HTERT RPE-1 (cell line): ENCODE results near the gene CSF3R.

ENCODE experiments used
- in situ Hi-C: fragments of 300-500 bp; cut with MboI; formaldehyde crosslinking; loops from 4 replicates; pipeline ENCODE4 v1.14.3; 2020; ENCODE audit warnings: low sequenced_read_pairs

The CSF3R gene

DNA sequence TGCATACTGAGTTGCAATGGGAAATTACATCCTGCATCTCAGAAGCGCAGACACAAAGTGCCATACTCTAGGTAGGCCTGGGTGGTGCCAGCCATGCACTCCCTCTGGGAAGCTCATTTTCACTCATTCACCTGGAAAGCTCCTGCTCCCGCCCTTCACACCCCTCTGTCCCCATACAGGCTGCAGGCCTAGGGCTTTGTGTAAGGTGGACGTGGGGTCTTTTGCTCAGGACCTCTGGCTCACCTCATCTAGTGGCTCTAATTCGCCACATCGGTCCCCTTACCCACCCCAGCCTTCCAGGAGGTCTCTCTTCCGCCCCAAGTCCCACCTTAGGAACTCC is 19.3 kb downstream of the CSF3R start:
- in situ Hi-C loops, result no loop called here

DNA sequence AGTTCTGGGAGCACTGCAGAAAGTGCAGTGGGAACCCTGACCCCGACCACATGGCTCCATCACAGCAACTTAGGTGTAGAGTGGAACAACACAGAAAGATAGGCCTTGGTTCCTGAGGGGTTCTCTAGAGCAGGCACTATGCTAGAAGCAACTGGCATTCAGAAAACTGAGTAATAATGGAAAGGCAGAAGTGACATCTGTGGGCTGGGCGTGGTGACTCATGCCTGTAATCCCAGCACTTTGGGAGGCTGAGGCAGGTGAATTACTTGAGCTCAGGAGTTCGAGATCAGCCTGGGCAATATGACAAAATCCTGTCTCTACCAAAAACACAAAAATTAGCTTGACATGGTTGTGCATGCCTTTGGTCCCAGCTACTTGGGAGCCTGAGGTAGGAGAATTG is 23.8 kb downstream of the CSF3R start:
- in situ Hi-C loops, result no loop called here

DNA sequence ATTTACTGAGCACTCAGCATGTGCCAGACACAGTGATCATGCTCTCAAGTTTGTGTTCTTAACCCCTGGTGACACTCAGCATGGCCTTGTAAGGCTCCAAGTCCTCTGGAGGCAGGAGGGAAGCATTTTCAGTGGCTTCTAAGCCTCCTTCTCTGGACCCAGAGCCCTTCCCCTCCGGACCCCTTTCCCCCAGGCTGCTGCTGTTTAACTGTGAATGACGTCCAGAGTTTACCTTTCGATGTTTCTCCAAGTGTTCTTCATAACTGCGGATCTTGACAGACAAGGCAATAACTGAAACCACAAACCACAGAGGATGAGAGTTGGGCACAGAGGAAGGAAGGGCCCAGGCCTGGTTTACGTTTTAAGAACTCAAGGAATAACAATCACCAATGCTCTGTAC is 25.0 kb downstream of the CSF3R start:
- in situ Hi-C loops, result no loop called here

DNA sequence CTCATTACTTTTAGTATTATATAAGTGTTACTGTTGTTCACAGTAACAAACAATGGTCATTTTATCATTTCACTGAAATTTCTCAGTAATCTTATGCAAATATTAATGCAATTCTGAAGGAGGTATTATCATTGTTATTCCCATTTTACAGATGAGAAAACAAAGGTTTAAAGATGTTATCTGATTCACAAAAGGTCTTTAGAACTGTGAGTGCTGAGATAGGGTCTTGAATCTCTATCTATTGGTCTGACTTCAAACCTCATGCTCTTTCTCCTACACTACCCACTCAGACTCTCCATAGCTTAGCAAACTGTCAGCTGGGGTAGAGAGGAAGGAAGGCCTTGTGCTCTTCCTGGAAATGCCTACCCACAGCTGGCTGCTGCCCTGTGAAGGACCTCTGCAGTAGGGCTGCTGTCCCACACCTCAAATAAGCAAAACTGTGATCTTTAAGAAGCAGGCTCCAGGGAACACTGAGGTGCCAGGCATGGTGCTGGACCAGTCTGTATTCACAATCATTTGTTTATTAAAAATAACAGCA is 26.3 kb downstream of the CSF3R start:
- in situ Hi-C loops, result no loop called here

DNA sequence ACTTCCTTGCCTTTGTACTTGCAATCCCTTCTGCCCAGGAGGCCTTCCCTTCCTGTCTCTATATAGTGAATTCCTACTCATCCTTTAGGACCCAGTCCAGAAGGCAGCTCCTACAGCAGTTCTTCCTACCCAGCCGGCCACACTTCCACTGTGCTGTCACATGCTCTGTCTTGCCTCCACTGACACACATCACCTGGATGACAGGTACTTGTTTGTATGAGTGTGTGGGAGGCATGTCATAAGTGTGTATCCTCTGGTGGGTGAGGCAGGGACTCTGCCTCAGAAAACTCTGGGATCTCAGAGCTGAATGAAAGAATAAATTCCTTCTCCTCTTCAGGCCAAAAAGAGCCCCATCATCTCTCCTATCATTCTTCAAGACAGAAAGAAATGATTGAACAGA is 27.3 kb downstream of the CSF3R start:
- in situ Hi-C loops, result no loop called here

DNA sequence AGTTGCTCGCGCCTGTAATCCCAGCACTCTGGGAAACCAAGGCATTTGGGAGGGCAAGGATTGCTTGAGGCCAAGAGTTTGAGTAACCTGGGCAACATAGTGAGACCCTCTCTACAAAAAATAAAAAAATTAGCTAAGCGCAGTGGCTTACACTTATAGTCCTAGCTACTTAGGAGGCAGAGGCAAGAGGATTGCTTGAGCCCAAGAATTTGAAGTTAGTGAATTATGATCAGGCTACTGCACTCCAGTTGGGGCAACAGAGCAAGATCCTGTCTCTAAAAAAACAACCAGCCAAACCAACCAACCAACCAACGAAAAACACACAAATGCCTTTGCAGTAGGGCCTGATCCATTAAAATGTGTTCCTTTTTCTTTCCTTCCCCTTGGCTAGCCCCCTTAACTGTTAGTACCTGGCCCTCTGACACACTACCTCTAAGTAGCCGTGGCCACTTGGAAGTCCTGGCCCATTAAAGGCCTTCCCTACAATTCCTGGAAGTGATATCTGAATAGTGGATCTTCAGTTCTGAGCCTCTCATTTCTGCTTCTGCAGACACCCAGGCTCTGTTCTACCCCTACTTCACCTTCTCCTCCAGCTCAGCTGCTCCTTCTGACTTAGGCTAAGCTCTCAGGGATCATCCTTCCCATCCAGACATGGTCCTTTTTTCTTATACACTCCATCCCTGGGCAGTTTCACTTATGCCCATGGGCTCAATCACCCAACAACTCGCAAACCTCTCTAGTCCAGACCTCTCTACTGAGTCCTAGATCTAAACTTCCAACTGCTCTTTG is 28.9 kb downstream of the CSF3R start:
- in situ Hi-C loops, result no loop called here

DNA sequence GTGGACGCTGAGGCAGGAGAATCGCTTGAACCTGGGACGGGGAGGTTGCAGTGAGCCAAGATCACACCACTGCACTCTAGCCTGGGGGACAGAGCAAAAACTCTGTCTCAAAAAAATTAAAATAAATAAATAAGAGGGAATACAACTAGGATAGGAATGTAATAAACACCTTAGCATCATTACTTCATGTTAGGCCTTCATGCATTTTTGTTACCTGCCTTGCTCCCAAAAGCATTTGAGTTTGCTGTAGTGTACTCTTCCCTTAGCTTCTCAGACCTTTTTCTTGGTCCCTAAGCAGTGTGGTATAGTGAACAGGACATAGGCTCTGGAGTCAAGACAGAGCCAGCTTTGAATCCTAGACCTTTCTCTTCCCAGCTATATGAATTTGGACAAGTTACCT is 29.7 kb downstream of the CSF3R start:
- in situ Hi-C loops, result no loop called here

DNA sequence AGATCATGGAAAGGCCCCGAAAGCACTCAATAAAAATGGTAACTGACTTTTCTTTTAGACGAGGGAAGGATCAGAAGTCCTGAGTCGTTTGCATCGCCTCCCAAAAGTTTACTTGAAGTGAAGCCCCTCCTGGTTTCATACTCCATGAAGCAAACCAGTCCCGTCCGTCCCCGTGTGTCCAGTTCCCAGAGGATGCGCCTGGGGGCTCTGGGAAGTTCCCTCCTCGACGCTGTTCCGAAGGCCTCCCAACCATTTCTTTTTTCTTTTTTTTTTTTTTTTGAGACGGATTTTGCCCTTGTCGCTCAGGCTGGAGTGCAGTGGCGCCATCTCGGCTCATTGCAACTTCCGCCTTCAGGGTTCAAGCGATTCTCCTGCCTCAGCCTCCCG is 31.8 kb downstream of the CSF3R start:
- in situ Hi-C loops, result no loop called here

DNA sequence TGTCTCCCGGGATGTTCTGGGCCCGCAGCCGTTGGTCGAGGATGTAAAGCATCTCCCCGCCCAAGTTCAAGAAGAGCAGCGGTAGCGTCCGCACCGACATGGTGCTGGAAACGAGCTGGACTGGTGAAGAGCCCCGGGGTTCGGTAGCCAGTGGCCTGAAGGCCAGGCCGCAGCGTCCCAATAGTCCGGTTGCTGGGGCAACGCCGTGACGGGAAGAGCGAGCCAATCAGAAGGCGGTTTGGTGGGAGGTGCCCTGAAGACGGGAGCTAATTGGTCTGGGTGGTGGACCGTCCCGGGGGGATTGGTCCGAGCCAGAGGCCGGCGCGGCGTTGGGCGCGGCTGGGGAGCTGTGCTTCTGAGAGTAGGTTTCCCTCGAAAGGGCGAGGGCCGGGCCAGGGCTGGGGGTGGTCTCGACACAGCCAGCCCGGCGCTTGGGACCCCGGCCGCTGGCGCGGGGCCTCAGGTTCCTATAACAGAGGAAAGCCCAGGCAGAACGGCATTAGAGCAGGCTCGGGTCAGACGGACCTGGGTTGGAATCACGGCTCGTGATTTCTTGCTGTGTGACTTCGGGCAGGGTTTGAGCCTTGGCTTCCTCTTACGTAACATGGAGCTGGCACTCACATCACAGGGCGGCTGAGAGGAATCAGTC is 32.3 kb downstream of the CSF3R start, which contains the start of gene OSCP1:
OSCP1 (minus strand) TSS at position 182 of the 649 bp plus-strand sequence; CDS start at position 100, 82 bp downstream.
- in situ Hi-C loops, result no loop called here

DNA sequence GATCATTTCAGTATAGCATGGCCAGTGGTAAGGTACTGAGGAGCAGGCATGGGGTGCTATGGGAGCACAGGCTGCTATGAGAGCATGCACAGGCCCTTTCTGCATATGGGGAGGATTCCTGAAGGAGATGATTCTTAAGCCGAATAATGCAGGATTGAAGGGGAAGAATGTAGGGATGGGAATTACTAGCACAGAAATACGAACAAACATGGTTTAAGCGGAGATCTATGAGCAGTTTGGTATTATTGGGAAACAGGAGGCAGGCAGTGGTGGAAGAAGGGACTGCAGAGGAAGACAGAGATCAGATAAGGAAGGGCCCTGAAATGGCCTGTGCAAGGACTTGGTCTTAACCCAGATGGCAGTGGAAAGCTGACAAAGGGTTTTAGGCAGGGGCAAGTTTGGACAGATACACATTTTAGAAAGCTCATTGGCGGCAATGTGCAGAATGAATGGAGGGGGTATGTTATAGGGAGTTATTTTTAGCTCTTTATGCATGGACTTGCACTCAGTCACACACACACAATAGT is 34.1 kb downstream of the CSF3R start:
- in situ Hi-C loops, result no loop called here

DNA sequence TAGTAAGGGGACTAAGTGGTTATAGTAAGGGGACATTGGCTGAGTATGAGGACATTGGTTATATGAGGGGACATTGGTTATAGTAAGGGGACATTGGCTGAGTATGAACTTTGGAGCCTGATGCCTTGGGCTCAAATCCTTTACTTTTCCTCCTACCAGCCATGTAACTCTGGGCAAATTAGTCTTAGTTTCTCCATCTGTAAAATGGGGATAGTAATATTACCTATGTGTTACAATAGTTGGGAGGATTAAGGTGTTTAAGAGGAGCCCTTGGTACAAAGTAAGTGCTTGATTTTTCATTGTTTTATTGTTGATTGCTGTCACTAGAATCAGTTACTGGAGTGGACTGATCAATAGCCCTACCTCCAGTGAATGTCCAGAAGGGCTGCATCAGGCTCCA is 35.3 kb downstream of the CSF3R start:
- in situ Hi-C loops, result no loop called here

DNA sequence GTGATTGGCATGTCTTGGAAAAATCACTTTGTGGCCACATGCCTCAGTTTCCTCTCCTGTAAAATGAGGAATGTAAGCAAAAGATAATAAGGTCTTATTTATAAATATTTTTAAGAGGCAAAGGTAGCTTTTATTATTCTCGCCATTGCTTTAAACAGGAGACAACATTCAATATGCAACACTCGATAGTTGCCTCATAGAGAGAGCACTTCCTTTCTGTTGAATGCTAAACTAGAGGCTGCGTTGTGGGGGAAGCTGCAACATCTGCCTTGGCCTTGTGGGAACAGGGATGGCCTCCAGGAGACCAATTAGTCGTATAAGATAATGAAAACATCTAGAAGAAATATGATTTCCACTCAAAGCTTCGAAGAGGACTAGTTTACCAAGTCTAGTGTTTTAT is 36.0 kb downstream of the CSF3R start:
- in situ Hi-C loops, result no loop called here

DNA sequence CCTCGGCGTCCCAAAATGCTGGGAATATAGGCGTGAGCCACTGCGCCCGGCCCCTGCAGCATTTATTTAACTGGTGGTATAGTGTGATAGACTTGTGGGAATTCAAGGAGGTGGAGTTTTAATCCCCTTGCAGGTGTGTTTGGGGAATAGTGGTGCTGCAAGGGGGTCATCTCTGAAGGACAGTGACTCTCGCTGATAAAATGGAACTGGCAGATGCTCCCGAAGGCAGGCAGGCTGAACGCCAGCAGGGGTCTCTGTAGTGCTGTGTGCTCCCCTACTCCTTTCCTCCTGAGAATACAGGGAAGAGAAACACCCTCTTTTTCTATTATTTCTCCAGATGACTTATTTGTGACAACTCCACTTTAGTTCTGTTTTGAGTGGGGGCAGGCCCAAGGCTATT is 36.4 kb downstream of the CSF3R start:
- in situ Hi-C loops, result no loop called here

DNA sequence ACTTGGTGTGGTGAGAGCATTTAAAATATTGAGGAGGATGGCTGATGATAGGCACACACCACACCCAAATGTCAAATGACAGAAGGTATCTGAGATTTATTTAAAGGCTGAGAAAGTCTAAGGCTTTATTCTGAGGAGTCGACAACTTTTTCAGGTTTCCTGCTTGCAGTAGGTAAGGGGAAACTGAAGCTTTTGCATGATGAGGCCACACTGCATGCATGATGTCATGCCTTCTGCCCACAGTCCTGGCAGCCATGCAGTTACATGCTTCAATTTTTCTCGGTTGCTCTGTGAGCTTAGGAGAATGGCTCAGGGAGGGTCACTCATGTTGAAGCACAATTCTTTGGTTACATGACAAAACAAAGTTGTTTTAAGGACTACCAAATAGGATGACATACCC is 39.4 kb downstream of the CSF3R start:
- in situ Hi-C loops, result no loop called here

DNA sequence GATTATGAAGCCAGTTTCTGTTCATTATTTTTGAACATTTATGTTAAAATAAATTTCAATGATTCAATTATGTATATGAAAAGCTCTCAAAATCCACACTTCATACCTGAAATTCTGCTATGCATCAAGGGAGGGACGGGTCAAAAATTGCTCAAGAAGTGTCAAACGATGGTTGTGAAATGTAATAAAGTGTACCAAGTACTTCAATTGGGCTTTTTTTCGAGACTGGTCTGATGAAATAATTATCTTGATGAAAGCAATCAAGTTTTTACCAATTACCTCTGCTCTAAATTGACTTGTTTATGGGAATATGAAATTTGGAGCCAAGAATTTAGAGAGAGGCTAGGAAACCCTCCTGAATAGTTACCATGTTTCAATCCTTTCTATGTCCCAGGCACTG is 40.4 kb downstream of the CSF3R start:
- in situ Hi-C loops, result no loop called here

DNA sequence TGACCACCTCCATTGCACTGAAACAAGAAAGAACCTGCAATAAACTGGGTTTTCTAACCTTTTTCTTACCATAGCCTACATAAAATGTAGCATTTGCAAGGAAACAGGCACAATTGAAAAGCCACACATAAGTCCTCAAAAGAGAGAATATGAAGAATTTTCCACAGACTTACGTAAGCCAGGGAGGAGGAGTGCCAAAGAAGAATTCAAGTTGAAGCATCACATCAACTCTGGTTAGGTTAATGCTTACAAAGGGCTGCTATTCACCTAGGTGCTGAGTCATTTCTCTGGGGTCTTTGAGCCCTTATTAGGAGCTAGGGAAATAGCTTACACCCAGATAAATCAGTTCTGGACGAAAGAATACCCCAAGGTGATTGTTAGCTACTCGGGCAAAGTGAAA is 42.1 kb downstream of the CSF3R start:
- in situ Hi-C loops, result no loop called here

DNA sequence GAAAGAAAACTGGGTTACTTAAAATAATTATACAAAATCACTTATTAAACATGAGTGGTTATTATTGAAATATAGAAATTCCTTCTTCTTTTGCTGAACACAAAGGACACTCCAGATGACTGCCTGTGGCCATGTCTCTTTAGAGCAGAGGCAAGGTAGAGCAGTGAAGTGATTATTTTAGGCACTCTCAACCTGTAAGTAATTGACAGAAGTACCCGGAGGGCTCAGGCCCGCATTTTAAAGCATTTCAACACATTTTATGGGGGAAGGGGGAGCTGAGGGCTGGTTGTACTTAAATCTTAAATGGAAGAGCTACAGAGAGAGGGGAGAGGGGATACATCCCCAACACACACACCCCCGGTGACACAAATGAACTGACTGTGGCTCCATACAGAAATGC is 42.7 kb downstream of the CSF3R start:
- in situ Hi-C loops, result no loop called here

DNA sequence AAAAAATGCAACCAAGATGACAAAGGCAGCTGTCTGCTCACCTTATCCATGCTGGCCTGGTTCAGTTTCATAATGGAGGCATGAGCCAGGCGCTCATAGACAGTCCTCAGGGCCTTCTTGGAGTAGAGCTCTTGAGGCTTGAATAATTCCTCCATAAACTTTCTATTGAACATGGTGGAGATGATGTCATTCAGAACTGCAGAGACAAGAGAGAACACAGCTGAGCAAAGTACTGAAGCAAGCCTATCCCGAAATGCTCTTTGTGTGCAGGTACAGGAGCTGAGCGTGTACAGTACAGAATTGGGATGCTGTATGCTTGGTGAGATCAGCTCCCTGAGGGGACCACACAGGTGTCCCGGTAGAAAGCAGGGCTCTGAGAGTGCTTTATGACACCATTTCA is 44.0 kb downstream of the CSF3R start:
- in situ Hi-C loops, result no loop called here

DNA sequence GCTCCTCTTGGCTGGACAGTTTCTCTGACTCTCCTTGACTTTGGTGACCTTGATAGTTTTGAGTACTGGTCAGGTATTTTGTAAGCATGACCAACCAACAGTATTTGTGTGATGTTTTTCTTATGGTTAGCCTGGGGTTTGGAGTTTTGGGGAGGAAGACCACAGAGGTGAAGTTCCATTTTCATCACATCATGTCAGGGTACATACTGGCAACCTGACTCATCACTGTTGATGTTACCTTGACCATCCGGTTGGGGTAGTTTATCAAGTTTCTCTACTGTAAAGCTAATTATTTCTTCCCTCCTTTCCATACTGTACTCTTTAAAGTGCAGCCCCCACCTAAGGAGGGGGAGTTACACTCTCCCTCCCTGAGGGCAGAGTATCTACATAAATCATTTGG is 45.9 kb downstream of the CSF3R start:
- in situ Hi-C loops, result no loop called here

DNA sequence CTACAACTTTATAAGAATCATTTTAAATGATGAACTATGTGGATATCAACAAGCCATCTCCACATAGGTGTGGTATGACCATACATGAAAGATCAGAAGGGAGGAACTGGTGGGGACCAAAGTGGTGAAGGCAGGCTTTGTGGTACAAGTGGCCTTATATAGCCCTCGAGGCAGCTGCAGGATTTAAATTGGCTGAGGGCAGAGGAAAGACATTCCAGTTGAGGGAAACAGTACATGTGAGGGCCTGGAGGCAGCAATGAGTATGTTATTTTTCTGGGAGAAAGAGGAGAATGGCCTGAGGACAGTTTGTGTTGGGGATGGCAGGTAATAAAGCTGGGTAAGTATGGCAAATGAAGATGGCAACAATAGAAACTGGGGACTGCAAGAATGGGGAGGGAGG is 49.6 kb downstream of the CSF3R start:
- in situ Hi-C loops, result no loop called here

DNA sequence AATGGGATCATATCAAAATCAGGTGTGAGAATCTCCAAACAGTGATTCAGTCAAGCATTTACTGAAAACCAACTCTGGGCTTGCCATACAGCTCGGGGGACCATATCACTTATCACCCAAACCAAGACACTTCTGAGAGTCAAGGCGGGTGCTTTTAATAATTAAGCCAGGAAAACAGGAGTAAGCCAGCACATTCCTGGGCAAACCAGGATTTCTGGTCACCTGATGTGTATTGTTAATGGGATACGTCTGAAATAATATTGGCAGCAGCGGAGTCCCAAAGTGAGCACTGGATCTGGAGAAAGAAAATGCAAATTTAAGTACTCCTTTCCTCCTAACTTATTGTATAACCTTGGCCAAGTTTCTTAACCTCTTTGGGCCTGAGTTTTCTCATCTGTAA is 50.1 kb downstream of the CSF3R start:
- in situ Hi-C loops, result no loop called here

DNA sequence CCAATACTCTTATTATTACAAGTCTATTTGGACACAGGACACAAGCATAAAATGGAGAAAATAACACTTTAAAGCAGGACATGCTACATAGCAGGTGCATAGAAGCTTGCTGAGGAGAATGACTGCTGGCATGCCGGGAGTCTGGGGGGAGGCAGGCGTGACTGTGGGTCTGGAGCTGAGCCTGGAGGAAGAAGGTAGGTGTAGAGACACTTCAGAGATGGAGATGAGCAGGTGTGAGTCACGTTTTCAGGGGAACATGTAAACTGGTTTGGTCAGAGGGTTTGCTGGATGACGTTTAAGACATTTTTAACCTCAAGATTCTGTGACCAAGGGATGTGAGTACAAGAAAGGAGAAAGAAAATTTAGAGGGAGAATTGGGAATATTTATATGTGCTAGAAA is 56.9 kb downstream of the CSF3R start:
- in situ Hi-C loops, result no loop called here
